ENCODE results near the gene ZBTB16. TPM values are rescaled to one million over a fixed set of nuclear protein-coding genes. Genes with fewer than 3 reads are reported as not detected.

ZBTB16 gene
- total and polyA plus RNA-seq, 2 donors (not counting 3 experiments of a cell fraction or from before 2014, with no cell fraction given), result 9.8 to 20.3 TPM

DNA sequence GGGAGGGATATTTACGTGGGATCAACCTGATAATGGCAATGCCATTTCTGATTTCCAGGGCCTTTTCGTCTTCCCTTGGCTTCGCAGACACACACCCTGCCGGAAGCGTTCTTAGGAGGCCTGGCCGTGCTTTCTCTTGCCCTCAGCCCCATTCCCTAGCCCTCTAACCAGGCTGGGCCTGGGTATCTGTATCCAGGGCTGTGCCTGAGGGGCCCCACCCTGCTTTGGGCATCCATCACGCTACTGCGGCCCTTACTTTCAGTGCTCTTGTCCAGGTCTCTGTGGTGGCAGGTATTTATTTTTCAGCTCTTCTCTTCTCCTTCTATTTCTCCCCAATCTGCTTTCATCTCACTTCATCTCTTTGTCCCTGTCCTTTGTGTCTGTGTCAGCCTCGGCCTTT lies 105.0 kb downstream of the ZBTB16 start:
- dilution Hi-C loops (cut with MboI; ENCODE audit: extremely low pct_ligation_motif_present, low sequenced_read_pairs), result no loop called here
- Histone ChIP-seq H3K79me2 (ENCODE audit: control insufficient read depth, insufficient read depth, low read length) (peaks cover 7% of the 10 kb centered on the region), H3K27ac (ENCODE audit: insufficient read depth, low read depth, low read length) (peak overlapping the region; percentile 91), H3K4me1 (ENCODE audit: control insufficient read depth, extremely low read depth, insufficient read depth, low read length) (peaks cover 76% of the 10 kb centered on the region), H2AFZ (ENCODE audit: low read depth, low read length) (no peak overlapping the region), H3K36me3 (ENCODE audit: control insufficient read depth in 2 of 2, extremely low read depth in 1 of 2, insufficient read depth in 2 of 2, low read length in 2 of 2) (no peaks in the 10 kb centered on the region), H3K4me2 (ENCODE audit: insufficient read depth, low read length) (no peak overlapping the region), H4K20me1 (replicated peaks; ENCODE audit: control insufficient read depth, extremely low read depth, insufficient read depth, low read length) (no peaks in the 10 kb centered on the region), H3K9ac (replicated peaks; ENCODE audit: extremely low read depth, insufficient read depth, low read length) (peak overlapping the region; percentile 78), H3K9me1 (replicated peaks; ENCODE audit: control insufficient read depth, extremely low read depth, insufficient read depth, low read length) (no peaks in the 10 kb centered on the region), H3K27me3 (ENCODE audit: control insufficient read depth in 2 of 2, insufficient read depth in 2 of 2, low read length in 2 of 2) (no peaks in the 10 kb centered on the region), H3K4me3 (replicated peaks in 1 of 3; ENCODE audit: insufficient read depth in 1 of 3, low read depth in 1 of 3, low read length in 3 of 3) (no peak overlapping the region), H3K9me3 (replicated peaks; ENCODE audit: control insufficient read depth, insufficient read depth, low read length) (no peaks in the 10 kb centered on the region)
- POLR2A ChIA-PET, result no interaction called here
- no peak for FAIRE-seq
- DNase-seq (ENCODE audit: low read depth, low spot score), result no peak
- CTCF ChIA-PET, result interaction anchor here (1.0 to 2.4 kb wide), 2 partner anchors 16 to 97 kb away, joined by 3 to 16 read pairs; no protein-coding TSS in a partner anchor
- no TSS peak for BruUV-seq (replicated peaks)
- TF ChIP-seq EZH2 (IDR thresholded peaks at IDR 0.05; ENCODE audit: borderline replicate concordance, low read depth, low read length, severe bottlenecking), result no peak
- no peak for TF ChIP-seq JUN (IDR thresholded peaks at IDR 0.05; ENCODE audit: borderline replicate concordance, insufficient read depth, insufficient read length, low read depth)
- no peak for TF ChIP-seq FOS (IDR thresholded peaks at IDR 0.05; ENCODE audit: borderline replicate concordance, insufficient read depth, low read length)
- TF ChIP-seq GATA2 (IDR thresholded peaks at IDR 0.05; ENCODE audit: insufficient read depth, insufficient read length, low read depth, low read length), result no peak
- no peak for TF ChIP-seq POLR2AphosphoS5 (IDR thresholded peaks at IDR 0.05; ENCODE audit: insufficient read depth, low read depth, low read length)
- no peak for TF ChIP-seq POLR2A (IDR thresholded peaks at IDR 0.05; ENCODE audit: low read depth, low read length)
- TF ChIP-seq, protein P1, sequence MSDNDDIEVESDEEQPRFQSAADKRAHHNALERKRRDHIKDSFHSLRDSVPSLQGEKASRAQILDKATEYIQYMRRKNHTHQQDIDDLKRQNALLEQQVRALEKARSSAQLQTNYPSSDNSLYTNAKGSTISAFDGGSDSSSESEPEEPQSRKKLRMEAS (IDR thresholded peaks at IDR 0.05; ENCODE audit: insufficient read depth, insufficient read length), result no peak
- TF ChIP-seq, protein P2, sequence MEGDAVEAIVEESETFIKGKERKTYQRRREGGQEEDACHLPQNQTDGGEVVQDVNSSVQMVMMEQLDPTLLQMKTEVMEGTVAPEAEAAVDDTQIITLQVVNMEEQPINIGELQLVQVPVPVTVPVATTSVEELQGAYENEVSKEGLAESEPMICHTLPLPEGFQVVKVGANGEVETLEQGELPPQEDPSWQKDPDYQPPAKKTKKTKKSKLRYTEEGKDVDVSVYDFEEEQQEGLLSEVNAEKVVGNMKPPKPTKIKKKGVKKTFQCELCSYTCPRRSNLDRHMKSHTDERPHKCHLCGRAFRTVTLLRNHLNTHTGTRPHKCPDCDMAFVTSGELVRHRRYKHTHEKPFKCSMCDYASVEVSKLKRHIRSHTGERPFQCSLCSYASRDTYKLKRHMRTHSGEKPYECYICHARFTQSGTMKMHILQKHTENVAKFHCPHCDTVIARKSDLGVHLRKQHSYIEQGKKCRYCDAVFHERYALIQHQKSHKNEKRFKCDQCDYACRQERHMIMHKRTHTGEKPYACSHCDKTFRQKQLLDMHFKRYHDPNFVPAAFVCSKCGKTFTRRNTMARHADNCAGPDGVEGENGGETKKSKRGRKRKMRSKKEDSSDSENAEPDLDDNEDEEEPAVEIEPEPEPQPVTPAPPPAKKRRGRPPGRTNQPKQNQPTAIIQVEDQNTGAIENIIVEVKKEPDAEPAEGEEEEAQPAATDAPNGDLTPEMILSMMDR (IDR thresholded peaks at IDR 0.05; ENCODE audit: extremely low read depth in 1 of 2, insufficient read depth in 1 of 2, low read depth in 1 of 2, low read length in 2 of 2), result no peak
- TF ChIP-seq MYC (IDR thresholded peaks at IDR 0.05; ENCODE audit: low read depth, low read length), result no peak
- intact Hi-C loops (cut with micrococcal nuclease), result loop anchor here (10.0 kb wide), 1 partner anchor 780 kb away; the partner anchor contains the start of gene ANKK1

Data from endothelial cell of umbilical vein (primary cell).